ENCODE results near the gene SECISBP2.
"Not testable (repeated sequence)": the region's sequence is repeated elsewhere in the genome, so short reads cannot be mapped to it uniquely, and the experiment has no call there.

SECISBP2 gene

GRCh38 chr9:89278997-89279739 is 39.1 kb upstream of the SECISBP2 start:
- TF ChIP-seq CTCF (IDR thresholded peaks at IDR 0.05; ENCODE audit: low read depth, low read length): peak; percentile 70
- DNase-seq (ENCODE audit: extremely low read depth, low read depth): peak; percentile 41

- no peak for DNase-seq (ENCODE audit: extremely low read depth, low read depth)
- no peak for TF ChIP-seq CTCF (IDR thresholded peaks at IDR 0.05; ENCODE audit: low read depth, low read length)
These were observed 37.2 kb upstream of the SECISBP2 start for GRCh38 chr9:89281106-89281505.

GRCh38 chr9:89282248-89282968 is 35.9 kb upstream of the SECISBP2 start:
- not testable (repeated sequence) for DNase-seq (ENCODE audit: extremely low read depth, low read depth)

GRCh38 chr9:89284076-89284475 is 34.2 kb upstream of the SECISBP2 start:
- TF ChIP-seq CTCF (IDR thresholded peaks at IDR 0.05; ENCODE audit: low read depth, low read length): no peak
- DNase-seq (ENCODE audit: extremely low read depth, low read depth): no peak

- no peak for TF ChIP-seq CTCF (IDR thresholded peaks at IDR 0.05; ENCODE audit: low read depth, low read length)
- DNase-seq (ENCODE audit: extremely low read depth, low read depth): no peak
These were observed 26.6 kb upstream of the SECISBP2 start for GRCh38 chr9:89291741-89292140.

- no peak for DNase-seq (ENCODE audit: extremely low read depth, low read depth)
- no peak for TF ChIP-seq CTCF (IDR thresholded peaks at IDR 0.05; ENCODE audit: low read depth, low read length)
These were observed 25.3 kb upstream of the SECISBP2 start for GRCh38 chr9:89293014-89293413.

- TF ChIP-seq CTCF (IDR thresholded peaks at IDR 0.05; ENCODE audit: low read depth, low read length): no peak
- no peak for DNase-seq (ENCODE audit: extremely low read depth, low read depth)
These were observed 22.9 kb upstream of the SECISBP2 start for GRCh38 chr9:89295400-89295799.

GRCh38 chr9:89301996-89302395 is 16.3 kb upstream of the SECISBP2 start:
- not testable (repeated sequence) for DNase-seq (ENCODE audit: extremely low read depth, low read depth)
